Astrocyte of the spinal cord (primary cell): Measurements from ENCODE around the gene NEXN.

Source experiments
- DNase-seq: peaks from one replicate; pipeline ENCODE4 v3.0.0; 2011; ENCODE audit warnings: low read depth, low spot score
- H3K4me3 ChIP-seq: 2 replicates; pipeline ENCODE4 v1.5.1; 2011; ENCODE audit warnings: low read depth, mild to moderate bottlenecking, low read length, moderate library complexity
- in situ Hi-C: cut with HindIII; loops from 2 replicates; pipeline ENCODE4 v1.10.0; 2017; ENCODE audit warnings: low sequenced_read_pairs
- TF ChIP-seq, protein P1 (sequence below): IDR thresholded peaks from 2 replicates; pipeline ENCODE4 v1.5.1; 2012; ENCODE audit warnings: low read depth, mild to moderate bottlenecking, low read length, inconsistent platforms

Gene NEXN

DNA sequence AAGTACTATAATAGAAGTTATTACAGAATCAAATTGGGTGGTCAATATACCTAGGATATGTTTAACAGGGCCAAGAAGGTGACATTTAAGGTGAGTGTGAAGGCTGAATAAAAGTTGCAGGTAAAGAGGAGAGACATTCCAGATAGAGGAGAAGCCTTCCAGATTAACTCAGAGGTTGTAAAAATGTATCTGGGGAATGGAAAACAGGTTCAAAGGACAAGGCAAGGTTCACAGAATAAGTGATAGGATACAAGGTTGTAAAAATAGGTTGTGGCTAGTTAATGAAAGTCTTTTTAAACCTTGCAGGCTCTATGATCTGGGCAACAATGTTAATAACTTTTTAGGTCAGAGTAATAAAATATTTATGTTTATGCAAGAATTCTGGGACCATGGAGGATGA is 50.2 kb downstream of the NEXN start:
- TF ChIP-seq, protein P1, sequence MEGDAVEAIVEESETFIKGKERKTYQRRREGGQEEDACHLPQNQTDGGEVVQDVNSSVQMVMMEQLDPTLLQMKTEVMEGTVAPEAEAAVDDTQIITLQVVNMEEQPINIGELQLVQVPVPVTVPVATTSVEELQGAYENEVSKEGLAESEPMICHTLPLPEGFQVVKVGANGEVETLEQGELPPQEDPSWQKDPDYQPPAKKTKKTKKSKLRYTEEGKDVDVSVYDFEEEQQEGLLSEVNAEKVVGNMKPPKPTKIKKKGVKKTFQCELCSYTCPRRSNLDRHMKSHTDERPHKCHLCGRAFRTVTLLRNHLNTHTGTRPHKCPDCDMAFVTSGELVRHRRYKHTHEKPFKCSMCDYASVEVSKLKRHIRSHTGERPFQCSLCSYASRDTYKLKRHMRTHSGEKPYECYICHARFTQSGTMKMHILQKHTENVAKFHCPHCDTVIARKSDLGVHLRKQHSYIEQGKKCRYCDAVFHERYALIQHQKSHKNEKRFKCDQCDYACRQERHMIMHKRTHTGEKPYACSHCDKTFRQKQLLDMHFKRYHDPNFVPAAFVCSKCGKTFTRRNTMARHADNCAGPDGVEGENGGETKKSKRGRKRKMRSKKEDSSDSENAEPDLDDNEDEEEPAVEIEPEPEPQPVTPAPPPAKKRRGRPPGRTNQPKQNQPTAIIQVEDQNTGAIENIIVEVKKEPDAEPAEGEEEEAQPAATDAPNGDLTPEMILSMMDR, result no peak
- DNase-seq, result no peak
- H3K4me3 ChIP-seq, result no peak overlapping the region
- in situ Hi-C loops, result no loop called here

DNA sequence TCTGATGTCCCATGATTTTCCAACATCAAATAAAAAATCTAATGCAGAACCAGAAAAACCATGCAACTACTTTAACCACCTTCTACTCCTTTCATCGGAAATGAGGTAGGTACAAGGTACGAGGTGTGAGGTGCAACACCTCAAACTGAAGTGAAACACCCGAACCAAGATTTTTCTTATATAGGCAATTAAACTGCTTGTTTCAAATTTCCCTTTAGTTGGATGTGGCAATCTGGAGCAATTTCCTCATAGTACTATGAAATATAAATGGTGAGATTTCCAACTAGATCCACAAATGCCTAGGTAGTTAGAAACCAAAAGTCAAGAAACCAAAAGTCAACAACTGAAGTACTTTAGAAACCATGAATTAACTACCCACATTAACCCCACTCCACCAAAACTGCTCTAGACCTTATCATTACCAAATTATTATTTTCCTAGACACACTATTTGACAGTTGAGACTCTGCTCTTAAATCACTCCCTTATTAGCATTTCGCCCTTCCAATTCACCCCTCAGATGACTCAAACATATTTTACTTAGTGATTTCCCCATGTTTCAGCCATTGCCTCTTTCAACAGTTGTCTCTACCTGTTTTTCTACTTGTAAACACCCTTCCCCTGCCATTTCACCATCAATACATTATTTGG is 52.6 kb downstream of the NEXN start:
- no peak for DNase-seq
- TF ChIP-seq, protein P1, result no peak
- in situ Hi-C loops, result no loop called here
- no peak overlapping the region for H3K4me3 ChIP-seq

DNA sequence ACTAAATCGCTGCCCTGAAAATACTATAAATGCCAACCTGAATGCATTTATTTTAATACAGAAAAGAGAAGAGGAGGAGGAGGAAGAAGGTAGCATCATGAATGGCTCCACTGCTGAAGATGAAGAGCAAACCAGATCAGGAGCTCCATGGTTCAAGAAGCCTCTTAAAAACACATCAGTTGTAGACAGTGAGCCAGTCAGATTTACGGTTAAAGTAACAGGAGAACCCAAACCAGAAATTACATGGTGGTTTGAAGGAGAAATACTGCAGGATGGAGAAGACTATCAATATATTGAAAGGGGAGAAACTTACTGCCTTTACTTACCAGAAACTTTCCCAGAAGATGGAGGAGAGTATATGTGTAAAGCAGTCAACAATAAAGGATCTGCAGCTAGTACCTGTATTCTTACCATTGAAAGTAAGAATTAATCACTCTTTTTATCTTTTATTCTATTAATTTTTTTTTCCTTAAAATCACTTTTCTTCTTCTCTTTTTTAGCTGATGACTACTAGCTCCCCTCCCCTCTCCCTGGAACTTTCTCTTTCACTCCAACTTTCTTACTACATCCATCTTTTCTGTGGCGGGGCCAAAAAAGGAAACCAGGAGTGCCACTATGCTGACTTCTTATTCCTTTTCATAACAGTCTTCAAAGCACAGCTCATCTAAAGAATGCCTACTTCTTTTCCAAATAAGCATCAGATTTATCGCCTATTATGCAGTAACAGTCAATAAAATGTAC is 54.1 kb downstream of the NEXN start:
- TF ChIP-seq, protein P1, result no peak
- DNase-seq, result no peak
- in situ Hi-C loops, result no loop called here
- H3K4me3 ChIP-seq, result no peak overlapping the region

DNA sequence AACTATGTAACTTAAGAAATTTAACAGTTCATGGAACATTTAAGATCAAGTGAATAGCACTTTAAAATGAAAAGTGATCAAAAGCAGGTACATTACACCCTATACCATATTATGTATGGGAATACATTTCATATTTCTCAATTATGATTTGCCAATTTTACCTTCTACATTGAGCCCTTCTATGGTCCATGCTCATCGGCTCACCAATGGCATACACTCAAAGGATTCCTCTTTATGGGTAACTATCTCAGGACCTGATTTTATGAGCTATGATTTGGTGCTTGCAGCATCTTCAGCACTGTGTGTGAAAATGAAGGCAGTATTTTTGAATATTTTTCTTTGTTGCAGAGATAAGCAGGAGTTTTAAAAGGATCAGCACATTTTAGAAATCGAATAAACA is 56.9 kb downstream of the NEXN start:
- in situ Hi-C loops, result no loop called here
- no peak overlapping the region for H3K4me3 ChIP-seq
- DNase-seq, result no peak
- TF ChIP-seq, protein P1, result no peak

DNA sequence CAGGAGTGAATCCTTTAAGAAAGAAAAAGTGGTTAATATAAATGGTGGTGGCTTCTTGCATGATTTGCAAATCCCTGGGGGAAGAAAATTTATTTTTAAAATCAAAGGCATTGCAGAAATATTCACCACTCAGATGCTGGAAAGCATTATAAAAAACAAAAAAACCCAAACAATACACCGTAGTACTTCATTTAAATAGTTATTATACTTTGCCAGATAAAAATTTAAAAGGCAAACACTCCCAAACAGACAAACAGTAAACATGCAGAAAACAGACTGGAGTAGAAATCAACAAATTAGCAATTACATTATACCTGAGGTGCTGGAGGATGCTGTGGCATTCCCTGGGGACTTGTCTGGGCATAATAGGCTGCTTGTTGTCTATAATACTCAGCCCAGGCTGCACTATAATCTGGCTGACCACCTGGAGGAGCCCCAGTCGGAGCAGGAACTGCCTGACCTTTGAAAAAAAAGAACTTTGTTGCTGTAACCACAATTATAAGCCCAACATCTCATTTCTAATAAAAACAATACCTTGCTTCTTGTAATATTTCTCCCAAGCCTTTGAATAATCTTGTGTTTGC is 60.5 kb downstream of the NEXN start:
- TF ChIP-seq, protein P1, result peak; percentile 46
- DNase-seq, result peak; percentile 44
- in situ Hi-C loops, result no loop called here
- H3K4me3 ChIP-seq, result no peak overlapping the region

DNA sequence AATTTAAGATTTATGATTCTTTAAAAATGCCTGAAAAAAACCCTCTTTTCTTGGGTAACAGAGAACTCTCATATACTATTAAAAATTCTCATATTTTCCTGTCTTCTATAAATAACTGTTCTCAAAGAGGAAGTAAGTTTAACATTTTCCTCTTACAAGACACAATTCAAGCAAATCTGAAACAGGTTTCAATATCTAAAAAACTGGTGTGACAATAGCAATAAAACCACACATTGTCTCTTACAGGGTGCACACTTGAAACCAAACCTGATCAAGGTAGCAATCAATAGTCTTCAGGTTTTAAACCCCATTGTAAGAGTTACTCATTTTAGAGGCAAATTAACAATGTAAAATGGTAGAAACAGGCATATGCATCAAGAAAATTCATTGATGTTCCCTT is 62.4 kb downstream of the NEXN start:
- TF ChIP-seq, protein P1, result no peak
- no peak for DNase-seq
- no peak overlapping the region for H3K4me3 ChIP-seq
- in situ Hi-C loops, result no loop called here
